Activated CD4-positive, alpha-beta T cell treated with anti-CD3 and anti-CD28 coated beads, Interleukin-2, amount 50 U/mL, for 48 hours (primary cell): ENCODE data around the gene ADCY5.

ENCODE experiments used
- DNase-seq, 2 experiments: peaks; one replicate each; pipeline ENCODE4 v3.0.0-alpha.2; 2020

ADCY5 gene

DNA sequence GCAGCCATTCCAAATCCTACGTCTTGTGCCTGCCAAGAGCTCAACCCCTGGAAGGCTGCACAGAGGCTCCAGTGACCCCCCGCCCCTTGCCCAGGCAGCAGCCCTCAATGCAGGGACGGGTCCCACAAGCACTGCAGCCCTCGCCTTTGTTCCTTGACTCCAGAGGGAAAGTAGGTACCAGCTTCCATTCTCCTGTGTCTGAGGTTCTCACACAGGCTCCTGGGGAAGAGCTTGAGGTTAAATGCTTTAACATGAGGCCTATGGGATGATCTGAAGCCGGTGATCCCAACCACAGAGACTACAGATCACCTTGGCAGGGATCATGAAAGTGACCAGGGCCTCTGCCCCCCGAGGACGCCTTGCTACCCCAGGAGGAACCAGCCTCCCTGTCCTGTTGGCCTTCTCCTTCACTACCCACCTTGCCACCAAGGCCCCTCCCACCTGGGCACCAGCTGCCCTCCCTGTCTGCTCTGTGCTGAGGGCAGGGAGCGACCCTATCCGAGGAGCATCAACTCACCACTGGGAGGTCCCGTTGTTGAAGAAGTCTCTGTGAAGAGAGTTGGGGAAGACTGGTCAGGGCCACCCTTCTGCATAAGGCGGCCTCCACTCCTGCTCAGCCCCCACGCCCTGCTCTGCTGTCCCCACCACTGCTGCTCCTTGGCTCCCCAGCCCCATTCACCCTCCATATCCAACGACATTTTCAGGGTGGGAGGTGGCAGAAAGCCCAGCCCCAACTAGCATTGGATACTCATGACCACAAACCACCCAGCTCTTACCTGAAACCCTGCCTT lies 151.9 kb downstream of the ADCY5 start:
- DNase-seq: no peak

DNA sequence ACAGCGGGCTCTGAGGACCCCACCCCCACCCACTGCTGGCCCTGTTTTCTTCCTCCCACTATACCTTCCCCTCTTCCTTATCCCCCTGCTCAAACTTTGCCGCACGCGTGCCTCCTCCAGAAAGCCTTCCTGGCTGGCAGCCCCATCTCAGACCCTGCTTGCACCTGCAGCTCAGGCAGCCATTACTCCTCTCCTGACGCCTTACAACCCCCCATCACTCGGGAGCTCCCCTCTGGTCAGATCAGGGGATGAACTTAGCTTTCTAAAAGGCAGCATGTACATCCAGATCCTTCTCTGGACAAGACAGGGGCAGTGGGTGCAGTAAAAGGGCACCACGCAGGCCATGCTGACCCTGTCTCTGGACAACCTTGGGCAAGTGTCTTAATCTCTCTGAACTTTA lies 152.6 kb downstream of the ADCY5 start:
- no peak for DNase-seq

DNA sequence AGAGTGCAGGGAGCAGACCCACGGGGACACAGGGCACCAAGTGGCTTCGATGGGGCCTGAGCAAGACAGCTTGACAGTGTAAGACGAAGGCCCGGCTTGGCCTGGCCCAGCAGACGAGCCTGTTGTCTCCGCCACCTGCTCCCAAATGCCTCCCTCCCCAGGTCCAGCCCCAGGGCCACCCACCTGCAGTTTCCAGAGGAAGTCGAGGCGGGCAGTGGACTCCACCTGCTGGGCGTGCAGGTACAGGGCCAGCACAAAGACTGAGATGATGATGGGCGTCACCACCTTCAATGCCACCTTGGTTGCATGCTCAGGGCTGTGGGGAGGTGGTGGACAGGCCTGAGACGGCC lies 153.0 kb downstream of the ADCY5 start:
- no peak for DNase-seq

DNA sequence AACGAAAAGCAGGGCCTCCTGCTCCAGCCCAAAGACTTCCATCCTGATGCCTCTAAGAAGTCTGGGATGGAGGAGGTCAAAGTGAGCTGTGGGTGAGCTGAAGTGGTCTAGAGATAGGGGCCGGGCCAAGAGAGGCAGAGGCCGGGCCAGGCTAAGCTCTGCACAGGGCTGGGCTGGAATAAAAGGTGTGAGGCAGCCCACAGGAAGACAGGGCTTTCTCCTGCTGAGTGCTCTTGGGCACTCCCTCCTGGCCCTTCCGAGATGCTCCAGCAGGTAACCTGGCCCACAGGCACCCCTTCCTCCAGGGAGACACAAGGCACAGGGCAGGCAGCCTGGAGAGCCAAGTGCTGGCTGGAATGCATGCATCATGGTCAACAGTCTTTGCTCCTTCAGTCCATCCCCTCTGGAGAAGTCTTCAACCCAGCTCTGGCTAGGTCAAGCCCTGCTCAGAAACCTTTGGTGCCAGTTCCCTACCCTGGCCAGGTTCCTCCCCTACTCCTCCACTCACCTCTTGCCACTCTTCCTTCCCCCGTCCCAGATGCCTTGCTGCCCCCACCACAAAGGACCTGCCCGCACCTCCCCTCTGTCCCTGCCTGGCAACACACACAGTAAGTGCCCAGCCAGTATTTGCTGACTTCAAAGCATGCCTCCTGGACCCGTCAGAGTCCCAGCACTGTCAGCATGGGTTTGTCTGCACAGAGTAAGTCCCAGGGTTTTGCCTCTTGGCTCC lies 153.6 kb downstream of the ADCY5 start:
- no peak for DNase-seq

DNA sequence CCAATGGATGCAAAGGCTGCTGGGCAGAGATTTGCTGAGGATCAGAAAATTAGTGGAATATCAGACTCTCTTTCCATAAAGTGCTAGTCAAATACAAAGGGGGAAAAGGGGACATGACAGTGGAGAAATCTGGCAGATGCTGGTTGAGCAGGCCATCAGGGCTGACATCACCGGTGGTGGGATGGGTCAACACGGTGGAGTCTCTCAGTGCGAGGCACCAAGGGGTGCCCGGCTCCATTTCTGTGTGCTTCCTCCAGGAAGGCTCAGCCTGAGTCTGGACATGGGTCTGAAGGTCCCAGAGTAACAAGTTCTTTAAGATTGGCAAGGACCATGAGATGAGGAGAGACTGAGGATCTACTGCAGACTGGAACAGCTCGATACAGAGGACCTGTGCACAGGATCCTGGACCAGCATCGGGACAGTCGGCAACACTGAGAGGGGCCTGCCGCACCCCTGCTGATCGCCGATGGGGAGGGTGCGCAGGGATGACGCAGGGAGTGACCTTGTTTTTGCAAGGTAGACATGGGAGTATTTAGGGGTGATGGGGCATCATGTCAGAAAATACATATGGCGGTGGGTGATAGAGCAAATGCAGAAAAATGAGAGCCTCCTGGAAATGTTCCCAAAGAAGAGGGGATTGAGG lies 154.5 kb downstream of the ADCY5 start:
- DNase-seq: no peak

DNA sequence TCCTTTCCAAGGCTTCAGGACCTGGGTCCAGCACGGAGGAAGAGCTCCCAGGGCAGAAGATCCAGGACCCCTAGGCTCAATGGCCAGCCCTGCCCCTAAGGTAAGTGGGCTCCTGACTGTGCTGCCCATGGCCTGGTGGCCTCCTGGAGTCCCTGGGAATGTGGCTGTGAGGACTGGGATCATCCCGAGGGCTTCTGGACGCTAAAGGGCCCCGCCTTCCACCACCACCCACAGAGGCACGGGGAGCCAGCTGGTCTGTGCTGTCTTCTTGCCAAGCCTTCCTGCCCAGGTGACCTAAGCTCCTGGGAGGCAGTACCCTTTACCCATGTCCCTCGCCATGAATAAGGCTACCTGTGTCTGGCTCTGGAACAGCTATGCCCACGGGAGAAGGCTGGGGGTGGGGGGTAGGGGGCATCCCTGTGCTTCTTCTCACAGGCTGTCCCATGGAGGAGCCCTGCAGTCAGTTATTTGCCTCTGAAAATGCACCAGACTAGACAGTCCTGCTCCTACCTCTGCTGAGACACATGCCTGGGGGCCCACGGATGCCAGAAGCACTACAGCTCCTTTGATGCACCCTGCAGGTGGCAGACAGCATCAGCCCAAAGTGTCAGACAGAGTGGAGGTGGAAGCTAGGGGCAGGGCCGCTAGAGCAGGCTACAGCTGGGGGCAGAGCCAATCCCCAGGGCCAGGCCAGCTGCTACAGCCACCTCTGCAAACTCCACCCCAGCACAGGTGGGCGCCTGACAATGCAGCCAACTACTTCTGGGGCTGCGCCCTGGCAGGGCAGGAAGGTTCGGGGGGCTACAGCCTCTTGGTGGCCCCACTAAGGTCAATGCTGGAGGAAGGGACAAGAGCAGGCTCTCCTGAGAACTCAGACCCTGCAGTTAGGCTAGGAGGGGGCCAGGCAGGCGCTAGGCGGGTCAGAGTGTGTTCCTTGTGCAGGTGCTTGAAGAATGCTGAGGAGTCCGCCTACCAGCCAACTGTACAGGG lies 156.3 kb downstream of the ADCY5 start:
- no peak for DNase-seq

DNA sequence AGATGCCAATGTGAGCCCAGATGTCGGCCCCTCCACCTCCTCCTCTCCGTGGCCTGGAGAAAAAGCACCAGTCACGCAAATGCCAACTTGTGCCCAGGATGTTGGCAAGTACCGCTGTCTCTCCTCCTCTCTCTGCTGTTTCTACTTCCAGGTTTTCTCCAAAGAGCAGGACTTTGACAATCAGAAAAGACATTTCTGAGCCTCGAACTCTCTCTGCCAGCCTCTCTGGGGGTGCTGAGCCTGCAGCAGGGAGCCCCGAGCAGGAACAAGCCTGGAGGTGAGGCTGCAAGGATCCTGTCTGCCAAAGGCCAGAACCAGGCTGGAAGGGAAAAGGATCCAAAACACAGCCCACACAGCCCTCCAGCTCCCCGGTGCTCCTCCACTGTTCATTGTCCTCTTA lies 157.5 kb downstream of the ADCY5 start:
- no peak for DNase-seq

DNA sequence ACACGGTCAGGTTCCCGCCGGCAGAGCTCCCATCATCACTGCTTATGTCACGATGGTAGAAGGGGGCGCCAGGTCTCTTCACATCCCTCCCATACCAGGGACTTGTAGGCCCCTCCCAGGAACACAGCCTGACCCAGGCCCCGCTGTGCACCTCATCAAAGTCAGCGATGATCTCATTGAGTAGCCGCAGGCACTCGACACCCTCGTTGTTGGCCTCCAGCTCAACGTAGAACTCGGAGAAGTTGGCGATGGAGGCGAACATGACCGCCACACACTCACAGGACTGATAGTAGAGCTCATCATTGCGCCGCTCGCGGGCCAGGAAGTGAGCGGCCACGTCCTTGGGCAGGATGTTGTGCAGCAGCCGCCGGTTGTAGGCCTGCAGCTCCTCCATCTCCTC lies 157.9 kb downstream of the ADCY5 start:
- DNase-seq: no peak

DNA sequence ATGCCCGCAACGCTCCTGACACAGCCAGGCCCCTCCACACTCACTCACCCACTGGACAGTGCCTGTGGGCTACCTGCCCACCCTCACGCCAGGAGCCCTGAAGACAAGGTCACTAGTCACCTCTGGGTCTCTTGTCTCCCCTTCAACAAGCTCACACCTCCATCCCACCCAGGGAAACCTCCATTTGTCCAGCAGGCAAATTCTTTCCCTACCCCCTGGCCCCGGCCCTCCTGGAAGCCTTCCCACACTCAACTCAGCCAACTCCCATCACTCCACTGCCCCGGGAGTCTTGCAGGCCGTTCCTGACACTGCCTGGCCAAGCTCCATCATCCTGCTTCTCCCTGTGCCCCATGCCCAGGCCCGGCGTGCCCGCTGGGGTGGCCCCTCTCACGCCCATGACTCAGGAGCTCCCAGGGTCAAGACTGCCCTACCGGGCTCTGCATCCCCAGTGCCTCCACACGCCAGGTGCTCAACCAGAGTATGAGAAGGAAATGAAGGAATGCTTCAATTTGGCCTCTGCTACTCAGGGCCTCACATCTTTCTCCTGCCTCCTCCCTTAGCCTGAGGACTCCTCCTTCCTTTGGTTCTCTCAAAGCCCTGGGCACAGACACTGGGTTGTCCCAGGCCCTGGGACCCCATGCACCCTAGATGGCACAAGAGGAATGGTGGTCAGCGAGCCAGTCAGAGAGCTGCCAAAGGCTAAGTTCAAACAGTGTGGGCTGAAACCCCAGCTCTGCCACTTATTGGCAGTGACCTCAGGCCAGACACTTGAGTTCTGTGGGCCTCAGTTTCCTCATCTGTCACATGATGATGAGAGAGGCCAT lies 158.6 kb downstream of the ADCY5 start:
- DNase-seq: no peak

DNA sequence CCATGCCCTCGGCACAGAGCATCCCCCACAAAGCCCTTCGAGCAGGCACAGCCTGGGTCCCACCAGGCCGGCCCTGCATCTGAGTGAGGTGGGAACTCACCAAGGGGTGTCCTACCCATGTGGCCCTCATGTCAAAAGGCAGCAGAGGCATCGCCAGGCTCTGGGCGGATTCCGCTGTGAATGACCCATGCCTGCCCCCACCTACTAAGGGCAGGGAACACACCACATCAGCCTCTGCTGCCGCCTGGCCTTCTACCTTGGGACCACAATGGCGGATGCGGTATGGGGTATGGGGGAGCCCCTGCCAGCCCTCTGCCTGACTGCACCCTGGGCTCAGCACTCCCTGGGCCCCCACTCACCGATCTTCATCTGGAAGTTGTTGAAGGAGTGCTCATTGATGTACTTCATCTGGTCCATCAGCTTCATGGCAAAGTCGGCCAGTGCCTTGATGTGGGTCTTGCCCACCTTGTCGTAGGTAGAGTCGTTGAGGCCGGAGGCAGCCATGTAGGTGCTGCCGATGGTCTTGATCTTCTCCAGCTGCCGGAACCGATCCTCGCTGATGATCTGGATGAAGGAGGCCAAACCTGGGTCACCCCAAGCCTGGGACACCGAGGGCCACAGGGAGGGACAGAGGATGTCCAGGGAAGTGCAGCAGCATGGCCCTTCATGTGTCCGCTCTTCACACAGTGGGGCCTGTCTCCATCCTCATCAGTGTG lies 159.3 kb downstream of the ADCY5 start:
- no peak for DNase-seq

DNA sequence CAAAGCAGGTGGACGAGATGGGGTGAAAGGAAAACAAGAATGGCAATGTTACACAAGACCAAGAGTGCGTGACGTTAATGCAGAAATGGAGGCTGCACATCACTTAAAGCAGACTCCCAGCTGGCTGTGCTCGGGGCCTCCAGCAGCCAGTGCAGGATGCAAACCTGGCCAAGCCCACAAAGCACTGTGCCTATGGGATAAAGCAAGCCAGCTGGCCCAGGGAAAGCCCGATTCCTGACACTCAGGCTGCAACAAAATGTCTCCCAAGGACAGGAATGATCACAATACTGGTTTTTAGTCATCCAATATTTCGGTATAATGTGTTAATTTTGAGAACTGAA lies 161.0 kb downstream of the ADCY5 start:
- no peak for DNase-seq

DNA sequence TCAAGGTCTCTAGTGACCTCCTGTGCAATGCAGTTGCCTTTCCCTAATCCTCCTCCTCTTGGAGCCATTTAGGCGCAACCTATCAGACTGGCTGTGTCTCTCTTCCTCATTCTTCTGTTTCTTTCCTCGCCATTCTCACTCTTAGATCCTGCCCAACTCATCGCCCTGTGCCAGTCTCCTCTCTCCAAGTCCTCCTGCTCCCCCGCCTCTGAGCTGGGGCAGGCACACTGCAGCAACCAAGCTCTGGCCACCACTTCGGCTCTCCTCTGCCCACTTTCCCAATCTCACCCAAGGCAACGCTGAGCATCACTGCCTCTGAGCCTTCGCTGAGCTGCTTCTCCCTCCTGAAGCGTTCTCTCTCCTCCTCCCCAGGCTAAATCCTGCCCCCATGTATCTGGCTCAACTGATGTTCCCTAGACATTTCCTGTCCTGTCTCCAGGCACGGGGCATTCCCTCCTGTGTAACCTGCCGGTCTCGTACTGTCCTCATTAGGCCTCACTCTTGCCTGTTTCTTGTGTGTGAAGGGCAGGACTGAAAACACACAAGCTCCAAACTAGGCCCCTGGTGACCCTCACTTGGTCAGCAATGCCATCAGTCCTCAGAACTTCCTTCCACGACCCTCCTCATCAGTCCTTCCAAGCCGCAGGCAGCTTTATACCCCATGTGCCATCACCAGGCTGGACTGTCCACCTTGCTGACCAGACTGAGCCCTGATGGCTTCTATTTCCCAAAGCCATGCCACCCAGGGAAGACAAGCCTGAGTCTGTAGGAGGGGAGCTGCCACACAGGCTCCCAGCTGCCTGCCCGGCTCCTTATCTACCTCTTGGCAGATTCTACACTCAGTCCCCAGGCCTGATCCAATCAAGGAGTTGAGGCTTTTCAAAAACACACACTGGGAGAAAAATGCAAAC lies 161.6 kb downstream of the ADCY5 start:
- no peak for DNase-seq

DNA sequence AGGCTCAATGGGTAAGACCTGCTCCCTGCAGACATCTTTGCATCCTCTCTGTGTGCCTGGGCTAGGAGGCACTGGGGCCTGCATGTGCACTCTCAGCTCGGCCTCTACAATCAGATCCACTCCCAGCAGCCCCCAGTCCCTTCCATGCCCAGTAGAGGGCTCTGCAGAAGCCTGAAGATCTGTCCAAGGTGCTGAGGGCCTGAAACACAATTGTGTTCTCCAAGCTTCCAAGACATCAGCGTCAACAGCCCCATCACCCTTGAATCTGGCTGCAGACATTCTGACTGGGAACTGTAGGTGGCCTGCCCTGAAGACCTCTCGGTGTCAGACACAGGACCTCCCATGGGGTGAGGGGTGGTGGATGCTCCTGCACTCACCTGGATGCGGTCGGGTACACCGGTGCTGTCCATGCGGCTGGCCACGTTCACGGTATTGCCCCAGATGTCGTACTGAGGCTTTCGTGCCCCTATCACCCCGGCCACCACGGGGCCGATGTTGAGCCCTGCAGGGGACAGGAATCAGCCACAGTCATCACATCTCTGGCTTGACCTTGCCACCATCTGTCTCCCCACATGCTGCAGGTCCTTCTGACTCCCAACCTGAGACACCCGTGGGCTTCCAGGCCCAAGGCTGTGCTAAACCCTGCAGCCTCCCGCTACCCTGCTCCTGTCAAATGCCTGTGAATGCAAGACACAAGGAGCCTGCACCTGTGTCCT lies 162.4 kb downstream of the ADCY5 start:
- peak; percentile 39 to 43 for DNase-seq

DNA sequence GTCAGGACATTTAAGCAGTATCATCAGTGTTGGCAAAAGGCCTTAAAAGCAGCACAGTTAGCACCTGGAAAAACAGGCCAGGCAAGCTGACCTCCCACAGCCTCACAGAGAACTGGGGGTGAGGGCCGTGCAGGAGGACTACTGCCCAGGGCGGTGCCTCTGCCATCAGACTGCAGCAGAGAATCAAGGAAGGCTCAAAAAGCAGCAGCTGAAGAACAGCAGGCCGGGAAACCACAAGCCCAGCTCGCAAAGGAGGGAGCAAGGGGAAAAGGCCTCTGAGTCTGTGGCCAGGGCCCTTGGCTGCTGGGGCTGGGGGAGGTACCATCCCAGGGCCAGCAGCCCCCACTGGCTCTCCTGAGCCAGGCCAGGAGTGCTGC lies 163.0 kb downstream of the ADCY5 start:
- DNase-seq: no peak

DNA sequence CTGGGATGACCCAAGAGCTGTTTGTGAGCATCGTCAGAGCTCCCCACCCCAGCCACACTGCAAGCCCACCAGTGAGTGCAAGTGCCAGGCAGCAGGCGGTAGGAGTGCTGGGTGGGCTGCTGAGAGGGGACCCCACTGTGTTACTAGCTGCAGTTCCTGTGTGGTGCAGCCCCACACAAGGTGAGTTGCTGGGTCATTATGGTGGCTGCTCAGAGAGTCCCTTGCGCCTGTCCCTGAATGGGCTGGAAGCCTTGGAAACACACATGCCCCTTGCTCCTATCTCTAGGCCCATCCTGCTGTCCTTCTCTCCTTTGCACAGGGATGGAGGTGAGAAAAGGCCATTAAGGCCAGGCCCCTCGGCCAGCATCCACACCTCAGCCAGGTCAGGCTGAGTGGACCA lies 163.4 kb downstream of the ADCY5 start:
- no peak for DNase-seq

DNA sequence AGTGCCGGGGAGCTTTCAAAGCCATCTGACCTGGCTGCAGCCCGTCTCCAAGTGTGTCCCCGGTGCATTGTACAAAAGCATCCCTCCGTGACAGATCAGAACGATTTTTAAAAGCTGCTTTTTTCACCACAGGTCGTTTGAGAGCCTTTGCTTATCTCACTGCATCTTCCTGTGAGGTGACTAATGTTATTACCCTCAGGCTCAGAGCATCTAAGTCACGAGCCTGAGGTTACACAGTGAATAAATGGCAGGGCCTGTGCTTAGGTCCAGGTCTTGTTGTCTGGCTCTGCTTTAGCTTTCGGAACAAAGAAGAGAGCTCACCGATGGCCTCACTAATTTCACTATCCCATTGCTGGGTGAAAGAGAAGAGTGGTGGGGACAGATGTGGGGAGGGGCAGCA lies 163.8 kb downstream of the ADCY5 start:
- DNase-seq: no peak

DNA sequence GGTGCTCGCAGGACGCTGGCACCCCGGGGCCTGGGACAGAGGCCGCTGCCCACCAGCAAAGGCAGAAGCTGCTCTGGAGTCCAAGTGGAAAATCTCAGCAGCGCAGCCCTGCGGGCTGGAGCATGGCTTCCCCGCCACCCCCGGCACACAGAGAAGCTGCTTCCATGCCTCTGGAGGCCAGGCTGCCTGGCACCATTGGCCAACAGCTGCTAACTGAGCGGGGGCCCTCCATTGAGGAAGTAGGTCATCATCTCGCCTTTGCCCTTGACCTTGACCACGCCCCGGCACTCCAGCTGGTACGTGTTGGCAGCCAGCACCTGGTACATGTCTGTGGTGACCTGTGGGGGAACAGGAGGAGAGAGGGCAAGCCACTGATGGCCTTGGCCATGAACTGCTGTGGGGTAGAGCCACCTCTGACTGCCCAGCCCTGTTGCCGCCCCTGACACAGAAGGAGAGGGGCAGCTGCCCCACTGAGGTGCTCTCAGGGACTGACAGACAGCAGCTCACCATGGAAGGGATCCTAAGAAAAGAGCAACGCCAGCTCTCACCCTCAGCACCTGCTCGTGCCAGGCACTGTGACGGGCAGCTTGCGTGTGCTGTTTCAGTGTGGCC lies 164.4 kb downstream of the ADCY5 start:
- no peak for DNase-seq

DNA sequence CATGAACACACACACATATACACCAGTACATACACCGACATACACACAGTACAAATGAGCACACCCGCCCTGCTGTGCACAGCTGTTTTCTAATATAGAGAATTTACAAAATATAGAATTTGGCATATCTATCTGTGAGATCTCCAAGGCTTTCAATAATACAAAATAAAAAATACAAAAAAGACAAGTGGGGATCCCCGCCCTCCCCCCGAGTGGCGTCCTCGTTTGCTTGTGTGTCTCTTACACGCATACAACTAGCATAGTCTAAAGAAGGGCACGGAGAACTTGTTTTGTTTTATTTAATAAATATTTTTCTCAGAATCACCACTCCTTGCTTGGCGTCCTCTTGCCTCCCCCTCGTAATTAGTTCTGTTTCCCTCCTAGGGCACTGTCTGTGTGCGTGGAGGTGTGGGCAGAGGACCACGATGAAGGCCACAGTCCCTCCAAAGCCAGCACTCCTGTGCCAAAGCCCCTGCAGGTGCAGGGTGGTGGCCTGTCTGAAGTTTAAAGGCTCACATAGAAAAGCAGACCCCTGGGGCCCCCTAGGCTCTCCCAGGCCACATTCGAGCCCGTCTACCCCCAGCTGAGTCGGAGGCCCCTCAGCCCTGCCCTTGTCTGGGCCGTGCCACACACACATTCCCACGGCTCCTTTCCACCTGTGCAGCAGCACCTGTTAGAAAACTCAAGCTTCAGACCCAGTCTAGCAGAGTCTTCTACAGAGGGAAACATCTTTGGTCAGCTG lies 165.1 kb downstream of the ADCY5 start:
- DNase-seq: no peak

DNA sequence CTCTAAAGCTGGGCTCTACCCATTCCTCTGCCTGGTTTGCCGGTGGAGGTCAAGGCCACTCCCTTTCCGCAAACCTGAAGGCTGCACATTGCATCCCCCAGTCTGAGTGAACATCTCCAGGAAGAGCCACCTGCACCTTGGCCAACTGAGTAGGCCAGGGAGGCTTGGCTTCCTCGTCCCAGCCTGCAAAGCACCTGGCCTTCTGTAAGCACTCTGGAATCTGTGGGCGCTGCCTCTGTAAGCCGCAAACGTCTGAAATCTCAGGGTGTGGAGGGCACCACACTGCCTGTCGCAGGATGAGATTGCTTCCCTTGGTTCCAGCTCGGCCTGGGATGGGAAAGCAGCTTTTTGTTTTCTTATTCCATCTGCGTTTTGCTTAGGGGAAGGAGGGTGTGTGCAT lies 165.8 kb downstream of the ADCY5 start:
- no peak for DNase-seq
